Retinal pigment epithelial cell (primary cell): ENCODE results near the gene PCSK7.
"Not testable (repeated sequence)": the region's sequence is repeated elsewhere in the genome, so short reads cannot be mapped to it uniquely, and the experiment has no call there.

ENCODE experiments used
- DNase-seq: peaks from one replicate; pipeline ENCODE4 v3.0.0-alpha.2; 2010; ENCODE audit warnings: low read depth
- H3K4me3 ChIP-seq: 2 replicates; pipeline ENCODE4 v1.5.1; 2011; ENCODE audit warnings: mild to moderate bottlenecking, low read length, control low read depth, moderate library complexity
- TF ChIP-seq, protein P1 (sequence below): conservative IDR thresholded peaks from 2 replicates; pipeline ENCODE4 v1.5.1; 2011; ENCODE audit warnings: low read depth, low read length, control low read depth, inconsistent platforms

PCSK7 gene

GRCh38 chr11:117265745-117266144 is 33.9 kb upstream of the PCSK7 start:
- TF ChIP-seq, protein P1, sequence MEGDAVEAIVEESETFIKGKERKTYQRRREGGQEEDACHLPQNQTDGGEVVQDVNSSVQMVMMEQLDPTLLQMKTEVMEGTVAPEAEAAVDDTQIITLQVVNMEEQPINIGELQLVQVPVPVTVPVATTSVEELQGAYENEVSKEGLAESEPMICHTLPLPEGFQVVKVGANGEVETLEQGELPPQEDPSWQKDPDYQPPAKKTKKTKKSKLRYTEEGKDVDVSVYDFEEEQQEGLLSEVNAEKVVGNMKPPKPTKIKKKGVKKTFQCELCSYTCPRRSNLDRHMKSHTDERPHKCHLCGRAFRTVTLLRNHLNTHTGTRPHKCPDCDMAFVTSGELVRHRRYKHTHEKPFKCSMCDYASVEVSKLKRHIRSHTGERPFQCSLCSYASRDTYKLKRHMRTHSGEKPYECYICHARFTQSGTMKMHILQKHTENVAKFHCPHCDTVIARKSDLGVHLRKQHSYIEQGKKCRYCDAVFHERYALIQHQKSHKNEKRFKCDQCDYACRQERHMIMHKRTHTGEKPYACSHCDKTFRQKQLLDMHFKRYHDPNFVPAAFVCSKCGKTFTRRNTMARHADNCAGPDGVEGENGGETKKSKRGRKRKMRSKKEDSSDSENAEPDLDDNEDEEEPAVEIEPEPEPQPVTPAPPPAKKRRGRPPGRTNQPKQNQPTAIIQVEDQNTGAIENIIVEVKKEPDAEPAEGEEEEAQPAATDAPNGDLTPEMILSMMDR: no peak
- DNase-seq: no peak
- no peak overlapping the region for H3K4me3 ChIP-seq

DNA sequence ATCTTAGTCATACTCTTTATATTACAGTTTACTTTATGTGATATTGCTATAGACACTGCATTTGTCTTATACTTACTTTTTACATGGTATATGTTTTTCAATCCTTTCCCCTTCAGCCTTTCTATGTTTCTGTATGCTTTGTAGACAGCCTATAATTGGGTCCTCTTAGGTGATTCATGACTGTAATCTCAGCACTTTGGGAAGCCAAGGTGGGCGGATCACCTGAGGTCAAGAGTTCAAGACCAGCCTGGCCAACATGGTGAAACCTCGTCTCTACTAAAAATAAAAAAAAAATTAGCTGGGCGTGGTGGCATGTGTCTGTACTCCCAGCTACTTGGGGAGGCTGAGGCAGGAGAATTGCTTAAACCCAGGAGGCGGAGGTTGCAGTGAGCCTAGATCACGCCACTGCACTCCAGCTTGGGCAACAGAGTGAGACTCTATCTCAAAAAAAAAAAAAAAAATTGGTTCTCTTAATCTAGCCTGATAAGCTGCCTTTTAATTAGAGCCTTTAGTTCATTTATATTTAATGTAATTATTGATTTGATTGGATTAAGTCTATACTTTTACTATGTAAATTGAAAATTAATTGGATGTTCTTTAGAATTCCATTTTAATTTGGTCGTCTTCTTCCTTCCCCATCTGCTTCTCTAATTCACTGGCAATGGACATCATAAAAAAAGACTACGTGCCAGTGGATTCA is 32.9 kb upstream of the PCSK7 start:
- H3K4me3 ChIP-seq, DNase-seq: not testable (repeated sequence)

DNA sequence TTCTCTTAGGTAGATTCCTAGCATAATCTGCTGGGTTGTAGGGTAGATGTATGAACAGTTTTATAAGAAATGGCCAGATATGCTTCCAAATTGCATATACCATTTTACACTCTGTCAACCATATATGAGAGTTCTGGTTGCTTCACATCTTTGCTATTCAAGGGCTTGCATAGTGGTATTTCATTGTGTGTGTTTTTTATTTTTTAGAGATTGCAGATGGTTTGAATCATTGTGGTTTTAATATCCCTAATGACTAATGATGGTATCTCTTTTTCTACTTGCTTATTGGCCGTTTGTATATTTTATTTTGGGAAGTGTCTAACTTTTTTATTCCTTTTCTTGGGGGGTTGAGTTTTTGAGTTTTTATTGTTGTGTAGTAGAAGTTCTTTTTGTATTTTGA is 27.5 kb upstream of the PCSK7 start:
- H3K4me3 ChIP-seq: no peak overlapping the region
- TF ChIP-seq, protein P1: no peak
- no peak for DNase-seq

GRCh38 chr11:117258576-117258975 is 26.7 kb upstream of the PCSK7 start:
- TF ChIP-seq, protein P1: no peak
- no peak overlapping the region for H3K4me3 ChIP-seq
- no peak for DNase-seq

- TF ChIP-seq, protein P1: no peak
- no peak for DNase-seq
- no peak overlapping the region for H3K4me3 ChIP-seq
These were observed 24.7 kb upstream of the PCSK7 start for GRCh38 chr11:117256573-117256972.

GRCh38 chr11:117255966-117256365 is 24.1 kb upstream of the PCSK7 start:
- H3K4me3 ChIP-seq: no peak overlapping the region
- TF ChIP-seq, protein P1: no peak
- DNase-seq: no peak

- DNase-seq: no peak
- TF ChIP-seq, protein P1: no peak
- no peak overlapping the region for H3K4me3 ChIP-seq
These were observed 19.6 kb upstream of the PCSK7 start for GRCh38 chr11:117251506-117251905.
